Measurements from ENCODE around the gene ASPG. TPM values are rescaled to one million over a fixed set of nuclear protein-coding genes. Genes with fewer than 3 reads are reported as not detected.

Gene ASPG
- total and polyA plus RNA-seq, 2 donors (not counting 3 experiments of a cell fraction or from before 2014, with no cell fraction given) = not detected

- Histone ChIP-seq H3K27me3 (ENCODE audit: control insufficient read depth in 2 of 2, insufficient read depth in 2 of 2, low read length in 2 of 2) (no peaks in the 10 kb centered on the region), H3K4me2 (ENCODE audit: insufficient read depth, low read length) (no peak overlapping the region), H3K9ac (replicated peaks; ENCODE audit: extremely low read depth, insufficient read depth, low read length) (no peak overlapping the region), H4K20me1 (replicated peaks; ENCODE audit: control insufficient read depth, extremely low read depth, insufficient read depth, low read length) (no peaks in the 10 kb centered on the region), H3K4me1 (ENCODE audit: control insufficient read depth, extremely low read depth, insufficient read depth, low read length) (peaks cover 26% of the 10 kb centered on the region), H3K79me2 (ENCODE audit: control insufficient read depth, insufficient read depth, low read length) (no peaks in the 10 kb centered on the region), H3K27ac (ENCODE audit: insufficient read depth, low read depth, low read length) (no peak overlapping the region), H3K36me3 (ENCODE audit: control insufficient read depth in 2 of 2, extremely low read depth in 1 of 2, insufficient read depth in 2 of 2, low read length in 2 of 2) (peaks cover 0 to 10% of the 10 kb centered on the region in 2 experiments), H3K9me3 (replicated peaks; ENCODE audit: control insufficient read depth, insufficient read depth, low read length) (no peaks in the 10 kb centered on the region), H2AFZ (ENCODE audit: low read depth, low read length) (no peak overlapping the region), H3K9me1 (replicated peaks; ENCODE audit: control insufficient read depth, extremely low read depth, insufficient read depth, low read length) (no peaks in the 10 kb centered on the region), H3K4me3 (replicated peaks in 1 of 3; ENCODE audit: insufficient read depth in 1 of 3, low read depth in 1 of 3, low read length in 3 of 3) (no peak overlapping the region)
- no peak for TF ChIP-seq GATA2 (IDR thresholded peaks at IDR 0.05; ENCODE audit: insufficient read depth, insufficient read length, low read depth, low read length)
- no peak for TF ChIP-seq JUN (IDR thresholded peaks at IDR 0.05; ENCODE audit: borderline replicate concordance, insufficient read depth, insufficient read length, low read depth)
- TF ChIP-seq CTCF (IDR thresholded peaks at IDR 0.05; ENCODE audit: extremely low read depth in 1 of 2, insufficient read depth in 1 of 2, low read depth in 1 of 2, low read length in 2 of 2) = no peak
- no peak for TF ChIP-seq MYC (IDR thresholded peaks at IDR 0.05; ENCODE audit: low read depth, low read length)
- no peak for TF ChIP-seq FOS (IDR thresholded peaks at IDR 0.05; ENCODE audit: borderline replicate concordance, insufficient read depth, low read length)
- TF ChIP-seq EZH2 (IDR thresholded peaks at IDR 0.05; ENCODE audit: borderline replicate concordance, low read depth, low read length, severe bottlenecking) = no peak
- dilution Hi-C loops (cut with MboI; ENCODE audit: extremely low pct_ligation_motif_present, low sequenced_read_pairs) = no loop called here
- CTCF ChIA-PET = no interaction called here
- no TSS peak for BruUV-seq (replicated peaks)
- DNase-seq (ENCODE audit: low read depth, low spot score) (peak; percentile 21), FAIRE-seq (peak; percentile 72)
- intact Hi-C loops (cut with micrococcal nuclease) = loop anchor here (2.0 kb wide), 1 partner anchor 36 kb away; no protein-coding TSS in a partner anchor
- POLR2A ChIA-PET = interaction anchor here (0.6 kb wide), 1 partner anchor 377 kb away, joined by 5 read pairs; no protein-coding TSS in a partner anchor
Observed at GRCh38 chr14:104148433-104149277, 63.2 kb downstream of the ASPG start.

All from endothelial cell of umbilical vein (primary cell).